ENCODE measurements around the gene TMEM178B.

The TMEM178B gene

GRCh38 chr7:141464551-141464950 is 390.7 kb downstream of the TMEM178B start:
- no peak overlapping the region for H3K4me3 ChIP-seq (ENCODE audit: low read depth, low read length)
- no peak overlapping the region for H2AFZ ChIP-seq (ENCODE audit: low read length, unreplicated experiment)
- H3K36me3 ChIP-seq (ENCODE audit: insufficient read depth, low read length): no peaks in the 10 kb centered on the region
- no peak overlapping the region for H3K27ac ChIP-seq (ENCODE audit: low read depth, low read length)
- no peaks in the 10 kb centered on the region for H3K27me3 ChIP-seq (ENCODE audit: insufficient read depth, low read length)
- no peaks in the 10 kb centered on the region for H3K4me1 ChIP-seq (ENCODE audit: control insufficient read depth, insufficient read depth, low read length, unreplicated experiment)
- H3K79me2 ChIP-seq (ENCODE audit: control insufficient read depth, insufficient read depth, low read length, unreplicated experiment): no peaks in the 10 kb centered on the region

GRCh38 chr7:141466151-141466904 is 392.5 kb downstream of the TMEM178B start:
- H3K4me3 ChIP-seq (ENCODE audit: low read depth, low read length): no peak overlapping the region
- H3K4me1 ChIP-seq (ENCODE audit: control insufficient read depth, insufficient read depth, low read length, unreplicated experiment): no peaks in the 10 kb centered on the region
- no peaks in the 10 kb centered on the region for H3K36me3 ChIP-seq (ENCODE audit: insufficient read depth, low read length)
- no peak overlapping the region for H2AFZ ChIP-seq (ENCODE audit: low read length, unreplicated experiment)
- no peak overlapping the region for H3K27ac ChIP-seq (ENCODE audit: low read depth, low read length)
- H3K79me2 ChIP-seq (ENCODE audit: control insufficient read depth, insufficient read depth, low read length, unreplicated experiment): no peaks in the 10 kb centered on the region
- H3K27me3 ChIP-seq (ENCODE audit: insufficient read depth, low read length): no peaks in the 10 kb centered on the region

- no peaks in the 10 kb centered on the region for H3K27me3 ChIP-seq (ENCODE audit: insufficient read depth, low read length)
- H3K4me3 ChIP-seq (ENCODE audit: low read depth, low read length): no peak overlapping the region
- no peaks in the 10 kb centered on the region for H3K79me2 ChIP-seq (ENCODE audit: control insufficient read depth, insufficient read depth, low read length, unreplicated experiment)
- no peak overlapping the region for H2AFZ ChIP-seq (ENCODE audit: low read length, unreplicated experiment)
- H3K4me1 ChIP-seq (ENCODE audit: control insufficient read depth, insufficient read depth, low read length, unreplicated experiment): no peaks in the 10 kb centered on the region
- H3K27ac ChIP-seq (ENCODE audit: low read depth, low read length): no peak overlapping the region
- H3K36me3 ChIP-seq (ENCODE audit: insufficient read depth, low read length): no peaks in the 10 kb centered on the region
Measured at GRCh38 chr7:141468341-141468740, 394.5 kb downstream of the TMEM178B start.

GRCh38 chr7:141475679-141476078 is 401.8 kb downstream of the TMEM178B start:
- Histone ChIP-seq H3K79me2 (ENCODE audit: control insufficient read depth, insufficient read depth, low read length, unreplicated experiment) (no peaks in the 10 kb centered on the region), H3K27ac (ENCODE audit: low read depth, low read length) (no peak overlapping the region), H3K27me3 (ENCODE audit: insufficient read depth, low read length) (no peaks in the 10 kb centered on the region), H3K4me3 (ENCODE audit: low read depth, low read length) (no peak overlapping the region), H2AFZ (ENCODE audit: low read length, unreplicated experiment) (no peak overlapping the region), H3K36me3 (ENCODE audit: insufficient read depth, low read length) (no peaks in the 10 kb centered on the region), H3K4me1 (ENCODE audit: control insufficient read depth, insufficient read depth, low read length, unreplicated experiment) (no peaks in the 10 kb centered on the region)

GRCh38 chr7:141477865-141478264 is 404.0 kb downstream of the TMEM178B start:
- Histone ChIP-seq H3K36me3 (ENCODE audit: insufficient read depth, low read length) (no peaks in the 10 kb centered on the region), H2AFZ (ENCODE audit: low read length, unreplicated experiment) (no peak overlapping the region), H3K27me3 (ENCODE audit: insufficient read depth, low read length) (no peaks in the 10 kb centered on the region), H3K79me2 (ENCODE audit: control insufficient read depth, insufficient read depth, low read length, unreplicated experiment) (no peaks in the 10 kb centered on the region), H3K4me3 (ENCODE audit: low read depth, low read length) (no peak overlapping the region), H3K4me1 (ENCODE audit: control insufficient read depth, insufficient read depth, low read length, unreplicated experiment) (no peaks in the 10 kb centered on the region), H3K27ac (ENCODE audit: low read depth, low read length) (no peak overlapping the region)

GRCh38 chr7:141478845-141479244 is 405.0 kb downstream of the TMEM178B start:
- no peak overlapping the region for H2AFZ ChIP-seq (ENCODE audit: low read length, unreplicated experiment)
- H3K36me3 ChIP-seq (ENCODE audit: insufficient read depth, low read length): no peaks in the 10 kb centered on the region
- H3K27ac ChIP-seq (ENCODE audit: low read depth, low read length): no peak overlapping the region
- H3K79me2 ChIP-seq (ENCODE audit: control insufficient read depth, insufficient read depth, low read length, unreplicated experiment): no peaks in the 10 kb centered on the region
- no peak overlapping the region for H3K4me3 ChIP-seq (ENCODE audit: low read depth, low read length)
- no peaks in the 10 kb centered on the region for H3K27me3 ChIP-seq (ENCODE audit: insufficient read depth, low read length)
- no peaks in the 10 kb centered on the region for H3K4me1 ChIP-seq (ENCODE audit: control insufficient read depth, insufficient read depth, low read length, unreplicated experiment)

GRCh38 chr7:141480953-141481352 is 407.1 kb downstream of the TMEM178B start:
- H3K79me2 ChIP-seq (ENCODE audit: control insufficient read depth, insufficient read depth, low read length, unreplicated experiment): no peaks in the 10 kb centered on the region
- H2AFZ ChIP-seq (ENCODE audit: low read length, unreplicated experiment): no peak overlapping the region
- H3K4me1 ChIP-seq (ENCODE audit: control insufficient read depth, insufficient read depth, low read length, unreplicated experiment): no peaks in the 10 kb centered on the region
- H3K27ac ChIP-seq (ENCODE audit: low read depth, low read length): no peak overlapping the region
- H3K4me3 ChIP-seq (ENCODE audit: low read depth, low read length): no peak overlapping the region
- no peaks in the 10 kb centered on the region for H3K36me3 ChIP-seq (ENCODE audit: insufficient read depth, low read length)
- no peaks in the 10 kb centered on the region for H3K27me3 ChIP-seq (ENCODE audit: insufficient read depth, low read length)

GRCh38 chr7:141481971-141482370 is 408.1 kb downstream of the TMEM178B start:
- H3K4me3 ChIP-seq (ENCODE audit: low read depth, low read length): no peak overlapping the region
- H3K79me2 ChIP-seq (ENCODE audit: control insufficient read depth, insufficient read depth, low read length, unreplicated experiment): no peaks in the 10 kb centered on the region
- no peak overlapping the region for H2AFZ ChIP-seq (ENCODE audit: low read length, unreplicated experiment)
- H3K36me3 ChIP-seq (ENCODE audit: insufficient read depth, low read length): no peaks in the 10 kb centered on the region
- H3K27me3 ChIP-seq (ENCODE audit: insufficient read depth, low read length): no peaks in the 10 kb centered on the region
- H3K27ac ChIP-seq (ENCODE audit: low read depth, low read length): no peak overlapping the region
- H3K4me1 ChIP-seq (ENCODE audit: control insufficient read depth, insufficient read depth, low read length, unreplicated experiment): no peaks in the 10 kb centered on the region

GRCh38 chr7:141483044-141483443 is 409.2 kb downstream of the TMEM178B start:
- H3K4me1 ChIP-seq (ENCODE audit: control insufficient read depth, insufficient read depth, low read length, unreplicated experiment): no peaks in the 10 kb centered on the region
- no peak overlapping the region for H3K27ac ChIP-seq (ENCODE audit: low read depth, low read length)
- H3K36me3 ChIP-seq (ENCODE audit: insufficient read depth, low read length): no peaks in the 10 kb centered on the region
- H2AFZ ChIP-seq (ENCODE audit: low read length, unreplicated experiment): no peak overlapping the region
- H3K27me3 ChIP-seq (ENCODE audit: insufficient read depth, low read length): no peaks in the 10 kb centered on the region
- H3K79me2 ChIP-seq (ENCODE audit: control insufficient read depth, insufficient read depth, low read length, unreplicated experiment): no peaks in the 10 kb centered on the region
- no peak overlapping the region for H3K4me3 ChIP-seq (ENCODE audit: low read depth, low read length)

- H3K36me3 ChIP-seq (ENCODE audit: insufficient read depth, low read length): no peaks in the 10 kb centered on the region
- H3K4me3 ChIP-seq (ENCODE audit: low read depth, low read length): no peak overlapping the region
- H2AFZ ChIP-seq (ENCODE audit: low read length, unreplicated experiment): no peak overlapping the region
- H3K27me3 ChIP-seq (ENCODE audit: insufficient read depth, low read length): no peaks in the 10 kb centered on the region
- H3K79me2 ChIP-seq (ENCODE audit: control insufficient read depth, insufficient read depth, low read length, unreplicated experiment): no peaks in the 10 kb centered on the region
- H3K4me1 ChIP-seq (ENCODE audit: control insufficient read depth, insufficient read depth, low read length, unreplicated experiment): no peaks in the 10 kb centered on the region
- H3K27ac ChIP-seq (ENCODE audit: low read depth, low read length): no peak overlapping the region
Measured at GRCh38 chr7:141484907-141485306, 411.0 kb downstream of the TMEM178B start.

GRCh38 chr7:141486959-141487358 is 413.1 kb downstream of the TMEM178B start:
- H3K36me3 ChIP-seq (ENCODE audit: insufficient read depth, low read length): no peaks in the 10 kb centered on the region
- H3K79me2 ChIP-seq (ENCODE audit: control insufficient read depth, insufficient read depth, low read length, unreplicated experiment): no peaks in the 10 kb centered on the region
- no peak overlapping the region for H3K4me3 ChIP-seq (ENCODE audit: low read depth, low read length)
- no peaks in the 10 kb centered on the region for H3K4me1 ChIP-seq (ENCODE audit: control insufficient read depth, insufficient read depth, low read length, unreplicated experiment)
- H3K27ac ChIP-seq (ENCODE audit: low read depth, low read length): no peak overlapping the region
- H3K27me3 ChIP-seq (ENCODE audit: insufficient read depth, low read length): no peaks in the 10 kb centered on the region
- H2AFZ ChIP-seq (ENCODE audit: low read length, unreplicated experiment): no peak overlapping the region

Data from ACC112 (cell line).